Immature natural killer cell (primary cell): Measurements from ENCODE around the gene SLC25A53. TPM values are rescaled to one million over a fixed set of nuclear protein-coding genes. Genes with fewer than 3 reads are reported as not detected.

Experiments
- DNase-seq, 3 donors: peaks; one replicate each; pipeline ENCODE4 v3.0.0; 2022; ENCODE audit warnings: mixed read lengths in 1 of 3
- H3K27ac Mint-ChIP-seq, 6 donors: one replicate each; pipeline ENCODE4 v1.8.0; 2020; ENCODE audit warnings: mixed read lengths in 6 of 6, mild to moderate bottlenecking in 5 of 6, inconsistent platforms in 4 of 6, moderate library complexity in 3 of 6
- H3K27me3 Mint-ChIP-seq, 3 donors: one replicate each; pipeline ENCODE4 v1.8.0; 2020 to 2021; ENCODE audit warnings: low read depth in 3 of 3, mild to moderate bottlenecking in 3 of 3, mixed read lengths in 3 of 3, moderate library complexity in 3 of 3, inconsistent platforms in 1 of 3
- H3K36me3 Mint-ChIP-seq, 3 donors: one replicate each; pipeline ENCODE4 v1.8.0; 2020; ENCODE audit warnings: mixed read lengths in 3 of 3, inconsistent platforms in 2 of 3, mild to moderate bottlenecking in 2 of 3
- H3K4me1 Mint-ChIP-seq, 2 donors: one replicate each; pipeline ENCODE4 v1.8.0; 2020; ENCODE audit warnings: inconsistent platforms in 2 of 2, mild to moderate bottlenecking in 2 of 2, mixed read lengths in 2 of 2, moderate library complexity in 1 of 2
- H3K4me3 Mint-ChIP-seq, 5 donors: one replicate each; pipeline ENCODE4 v1.8.0; 2020; ENCODE audit warnings: mild to moderate bottlenecking in 5 of 5, mixed read lengths in 5 of 5, inconsistent platforms in 3 of 5, moderate library complexity in 3 of 5
- H3K9me3 Mint-ChIP-seq, 6 donors: one replicate each; pipeline ENCODE4 v1.8.0; 2020; ENCODE audit warnings: mild to moderate bottlenecking in 6 of 6, mixed read lengths in 6 of 6, inconsistent platforms in 4 of 6, moderate library complexity in 3 of 6
- polyA plus RNA-seq, 3 donors: library from polyadenylated mRNA; unstranded; fragments of 300-500 nt; fragmentation: Illumina TruSeq; gene quantifications; one replicate each; pipeline ENCODE4 v1.2.3, GENCODE V29; 2021

SLC25A53 gene
- polyA plus RNA-seq, 3 donors from 2014 or later = 9.9 to 14.9 (median 13.9) TPM

GRCh38 chrX:104165894-104166734, 9.3 kb upstream of the SLC25A53 start, which contains the start of gene FAM199X:
Gene FAM199X (plus strand): TSS chrX:104166453. CDS start chrX:104166786, 333 bp downstream.
- no peaks in the 10 kb centered on the region for H3K9me3 Mint-ChIP-seq
- H3K36me3 Mint-ChIP-seq = no peaks in the 10 kb centered on the region
- peak within 1 kb of the TSS; percentile 71 to 88 (median 84) for H3K4me3 Mint-ChIP-seq
- H3K27ac Mint-ChIP-seq = peak within 1 kb of the TSS; percentile 88 to 95 (median 90)
- peaks cover 37 to 43% of the 10 kb centered on the region in 2 donors for H3K4me1 Mint-ChIP-seq
- peaks cover 0 to 9% (median 2%) of the 10 kb centered on the region in 3 donors for H3K27me3 Mint-ChIP-seq
- DNase-seq = peak; percentile 85 to 89 (median 88)

- DNase-seq = no peak
- H3K36me3 Mint-ChIP-seq = no peaks in the 10 kb centered on the region
- H3K27me3 Mint-ChIP-seq = peaks cover 0 to 8% (median 4%) of the 10 kb centered on the region in 3 donors
- H3K4me1 Mint-ChIP-seq = peaks cover 0 to 18% of the 10 kb centered on the region in 2 donors
- no peaks in the 10 kb centered on the region for H3K9me3 Mint-ChIP-seq
- H3K27ac Mint-ChIP-seq = no peak overlapping the region
- H3K4me3 Mint-ChIP-seq = no peak overlapping the region
Measured at GRCh38 chrX:104151037-104151436, 5.8 kb downstream of the SLC25A53 start.

- Mint-ChIP-seq H3K27me3 (peaks cover 0 to 7% (median 0%) of the 10 kb centered on the region in 3 donors), H3K4me3 (no peak overlapping the region), H3K4me1 (peaks cover 24 to 40% of the 10 kb centered on the region in 2 donors), H3K27ac (peak overlapping the region in 1 of 6 donors; percentile 35), H3K9me3 (no peaks in the 10 kb centered on the region), H3K36me3 (no peaks in the 10 kb centered on the region)
- DNase-seq = no peak
Measured at GRCh38 chrX:104141087-104141760, 15.6 kb downstream of the SLC25A53 start.

GRCh38 chrX:104137496-104137895, 19.3 kb downstream of the SLC25A53 start:
- Mint-ChIP-seq H3K4me1 (peaks cover 42 to 56% of the 10 kb centered on the region in 2 donors), H3K27ac (peak overlapping the region in 1 of 6 donors; percentile 70), H3K4me3 (no peak overlapping the region), H3K36me3 (no peaks in the 10 kb centered on the region), H3K27me3 (peaks cover 0 to 8% (median 6%) of the 10 kb centered on the region in 3 donors), H3K9me3 (no peaks in the 10 kb centered on the region)
- DNase-seq = no peak

- H3K4me3 Mint-ChIP-seq = peak overlapping the region in 4 of 5 donors; percentile 22 to 26 (median 23)
- DNase-seq = peak; percentile 58 to 67 (median 65)
Measured at GRCh38 chrX:104136241-104137019, 20.4 kb downstream of the SLC25A53 start.

GRCh38 chrX:104135677-104136076, 21.1 kb downstream of the SLC25A53 start:
- Mint-ChIP-seq H3K36me3 (peaks cover 0 to under 1% (median 0%) of the 10 kb centered on the region in 3 donors), H3K4me1 (peaks cover 31 to 42% of the 10 kb centered on the region in 2 donors), H3K9me3 (no peaks in the 10 kb centered on the region), H3K4me3 (peak overlapping the region; percentile 13 to 64 (median 38)), H3K27me3 (peaks cover 0 to 11% (median 6%) of the 10 kb centered on the region in 3 donors), H3K27ac (peak overlapping the region in 4 of 6 donors; percentile 10 to 46 (median 28))
- no peak for DNase-seq

More at GRCh38 chrX:104136241-104137019, 20.4 kb downstream of the SLC25A53 start:
- peaks cover 35 to 49% of the 10 kb centered on the region in 2 donors for H3K4me1 Mint-ChIP-seq
- no peaks in the 10 kb centered on the region for H3K9me3 Mint-ChIP-seq
- H3K27ac Mint-ChIP-seq = peak overlapping the region in 1 of 6 donors; percentile 10
- H3K27me3 Mint-ChIP-seq = peaks cover 0 to 11% (median 6%) of the 10 kb centered on the region in 3 donors
- H3K36me3 Mint-ChIP-seq = no peaks in the 10 kb centered on the region

GRCh38 chrX:104134583-104135261, 22.1 kb downstream of the SLC25A53 start:
- no peaks in the 10 kb centered on the region for H3K9me3 Mint-ChIP-seq
- H3K27ac Mint-ChIP-seq = peak overlapping the region in 3 of 6 donors; percentile 27 to 56 (median 33)
- peaks cover 0 to 5% (median 0%) of the 10 kb centered on the region in 3 donors for H3K36me3 Mint-ChIP-seq
- H3K4me1 Mint-ChIP-seq = peaks cover 29 to 36% of the 10 kb centered on the region in 2 donors
- peak overlapping the region; percentile 13 to 64 (median 58) for H3K4me3 Mint-ChIP-seq
- DNase-seq = no peak
- peaks cover 0 to 11% (median 6%) of the 10 kb centered on the region in 3 donors for H3K27me3 Mint-ChIP-seq

- H3K4me3 Mint-ChIP-seq = no peak overlapping the region
- no peak overlapping the region for H3K27ac Mint-ChIP-seq
- peaks cover 0 to 2% (median 0%) of the 10 kb centered on the region in 6 donors for H3K9me3 Mint-ChIP-seq
- peaks cover 24 to 27% of the 10 kb centered on the region in 2 donors for H3K4me1 Mint-ChIP-seq
- DNase-seq = no peak
- H3K36me3 Mint-ChIP-seq = peaks cover 0 to 5% (median 4%) of the 10 kb centered on the region in 3 donors
- peaks cover 0 to 11% (median 6%) of the 10 kb centered on the region in 3 donors for H3K27me3 Mint-ChIP-seq
Measured at GRCh38 chrX:104130808-104131207, 26.0 kb downstream of the SLC25A53 start.

GRCh38 chrX:104126856-104127255, 30.0 kb downstream of the SLC25A53 start:
- DNase-seq = no peak
- Mint-ChIP-seq H3K27ac (no peak overlapping the region), H3K4me1 (peaks cover 13 to 16% of the 10 kb centered on the region in 2 donors), H3K9me3 (peaks cover 0 to 2% (median 0%) of the 10 kb centered on the region in 6 donors), H3K36me3 (peaks cover 0 to 5% (median 4%) of the 10 kb centered on the region in 3 donors), H3K4me3 (no peak overlapping the region), H3K27me3 (peaks cover 0 to 8% (median 2%) of the 10 kb centered on the region in 3 donors)

- peaks cover 0 to 2% (median 0%) of the 10 kb centered on the region in 6 donors for H3K9me3 Mint-ChIP-seq
- peaks cover 13 to 16% of the 10 kb centered on the region in 2 donors for H3K4me1 Mint-ChIP-seq
- H3K27me3 Mint-ChIP-seq = peaks cover 0 to 6% (median 2%) of the 10 kb centered on the region in 3 donors
- no peak for DNase-seq
- H3K4me3 Mint-ChIP-seq = peak overlapping the region in 3 of 5 donors; percentile 45 to 64 (median 61)
- H3K36me3 Mint-ChIP-seq = no peaks in the 10 kb centered on the region
- H3K27ac Mint-ChIP-seq = peak overlapping the region in 5 of 6 donors; percentile 13 to 90 (median 59)
Measured at GRCh38 chrX:104122829-104123228, 34.0 kb downstream of the SLC25A53 start.

GRCh38 chrX:104118765-104119164, 38.0 kb downstream of the SLC25A53 start:
- no peak overlapping the region for H3K27ac Mint-ChIP-seq
- peaks cover 21 to 23% of the 10 kb centered on the region in 2 donors for H3K4me1 Mint-ChIP-seq
- DNase-seq = no peak
- no peaks in the 10 kb centered on the region for H3K9me3 Mint-ChIP-seq
- H3K4me3 Mint-ChIP-seq = no peak overlapping the region
- no peaks in the 10 kb centered on the region for H3K36me3 Mint-ChIP-seq
- H3K27me3 Mint-ChIP-seq = peaks cover 0 to 4% (median 0%) of the 10 kb centered on the region in 3 donors

GRCh38 chrX:104117759-104118158, 39.0 kb downstream of the SLC25A53 start:
- Mint-ChIP-seq H3K27me3 (peaks cover 0 to 5% (median 0%) of the 10 kb centered on the region in 3 donors), H3K4me1 (peaks cover 19 to 23% of the 10 kb centered on the region in 2 donors), H3K4me3 (no peak overlapping the region), H3K27ac (no peak overlapping the region), H3K9me3 (no peaks in the 10 kb centered on the region), H3K36me3 (no peaks in the 10 kb centered on the region)
- DNase-seq = no peak
